ENCODE results near the gene GPA33.

GRCh38 chr1:167077128-167077867, 12.9 kb downstream of the GPA33 start:
- no peak for TF ChIP-seq CTCF (IDR thresholded peaks at IDR 0.05; ENCODE audit: insufficient read depth, low read length)
- TF ChIP-seq POLR2AphosphoS5 (IDR thresholded peaks at IDR 0.05; ENCODE audit: low read depth) = no peak

Data from HL-60 (cell line).